GM12878 (cell line): ENCODE data around the gene ZFPM1. TPM values are rescaled to one million over a fixed set of nuclear protein-coding genes. Genes with fewer than 3 reads are reported as not detected.

Experiments
- ATAC-seq: fragments of 200-7000 bp; cut with Tn5 transposase; 3 replicates; pipeline ENCODE4 v1.9.1; 2020; ENCODE audit warnings: mild to moderate bottlenecking, moderate library complexity
- BruUV-seq: library from RNA; stranded (reverse); fragments of 400-500 nt; replicated peaks from 2 replicates; lab custom pipeline; 2021; lab: Mats Ljungman, UMichigan
- CTCF ChIA-PET: fragments of 300-600 bp; sonication (Branson Sonifier 250); formaldehyde crosslinking; extraction: SDS; loops from one replicate; lab custom pipeline; 2021; ENCODE audit warnings: inconsistent platforms; lab: Yijun Ruan, JAX
- POLR2A ChIA-PET: fragments of 350-600 bp; formaldehyde crosslinking; extraction: SDS; loops from one replicate; lab custom pipeline; 2021; ENCODE audit warnings: inconsistent platforms; lab: Charles Lee
- RAD21 ChIA-PET: fragments of 300-600 bp; sonication (Branson Sonifier 250); formaldehyde crosslinking; loops from one replicate; lab custom pipeline; 2023; ENCODE audit warnings: antibody characterized with exemption; ENCODE audit not compliant: unreplicated experiment; lab: Charles Lee
- SMC1A ChIA-PET: fragments of 300-600 bp; sonication (Branson Sonifier 250); formaldehyde crosslinking; loops from one replicate; lab custom pipeline; 2023; ENCODE audit not compliant: unreplicated experiment, uncharacterized antibody; lab: Charles Lee
- DNase-seq: peaks from one replicate; pipeline ENCODE4 v3.0.0-alpha.2; 2011; ENCODE audit warnings: low read depth, low spot score
- FAIRE-seq: peaks from 3 replicates; lab custom pipeline; 2011; peaks lifted over from hg19 to GRCh38; lab: Jason Lieb, UNC
- H2AFZ ChIP-seq: 2 replicates; pipeline ENCODE4 v1.6.0; 2011; ENCODE audit warnings: low read depth, low read length, control low read depth; ENCODE audit not compliant: control insufficient read depth
- H3K27ac ChIP-seq: 2 replicates; pipeline ENCODE4 v1.5.1; 2011; ENCODE audit warnings: control low read depth; ENCODE audit not compliant: control insufficient read depth, insufficient read depth
- H3K27me3 ChIP-seq, 2 experiments: replicated peaks in 1 of 2; 2 replicates each; pipeline versions ENCODE4 v1.6.0 to v1.6.1; 2011; ENCODE audit warnings: low read length in 1 of 2; ENCODE audit not compliant: control insufficient read depth in 2 of 2, insufficient read depth in 2 of 2
- H3K36me3 ChIP-seq, 2 experiments: 2 replicates each; pipeline ENCODE4 v1.5.1; 2011; ENCODE audit warnings: low read length in 1 of 2; ENCODE audit not compliant: control insufficient read depth in 2 of 2, insufficient read depth in 2 of 2
- H3K4me1 ChIP-seq: 2 replicates; pipeline ENCODE4 v1.6.1; 2011; ENCODE audit warnings: mild to moderate bottlenecking, low read length, moderate library complexity, mixed read lengths; ENCODE audit not compliant: control insufficient read depth, insufficient read depth
- H3K4me2 ChIP-seq: 2 replicates; pipeline ENCODE4 v1.6.0; 2011; ENCODE audit warnings: control low read depth; ENCODE audit not compliant: control insufficient read depth, insufficient read depth
- H3K4me3 ChIP-seq: fragments of 200-600 bp; sonication (generic); 2 replicates; pipeline ENCODE4 v1.5.1; 2016
- H3K79me2 ChIP-seq: 2 replicates; pipeline ENCODE4 v1.6.0; 2011; ENCODE audit warnings: low read length; ENCODE audit not compliant: control insufficient read depth, insufficient read depth
- H3K9ac ChIP-seq: 2 replicates; pipeline ENCODE4 v1.8.0; 2011; ENCODE audit warnings: low read length, control low read depth, mixed read lengths; ENCODE audit not compliant: control insufficient read depth, insufficient read depth
- H3K9me3 ChIP-seq: replicated peaks from 3 replicates; pipeline ENCODE4 v1.5.1; 2011; ENCODE audit warnings: mild to moderate bottlenecking, low read length; ENCODE audit not compliant: control insufficient read depth, insufficient read depth
- H4K20me1 ChIP-seq: 2 replicates; pipeline ENCODE4 v1.6.0; 2011; ENCODE audit not compliant: control insufficient read depth, insufficient read depth
- BCL11A ChIP-seq: IDR thresholded peaks from 2 replicates; pipeline ENCODE4 v1.6.1; 2011; ENCODE audit warnings: low read depth, low read length
- EP300 ChIP-seq, 2 experiments: fragments of 150-350 bp in 1 of 2; IDR thresholded peaks; 2 replicates each; pipeline ENCODE4 v1.6.1; 2011 to 2012; ENCODE audit warnings: low read depth in 2 of 2, low read length in 2 of 2, borderline replicate concordance in 1 of 2, improper control_type of control experiment in 1 of 2, inconsistent platforms in 1 of 2; ENCODE audit not compliant: control insufficient read depth in 1 of 2
- HDGF ChIP-seq: fragments of 450-650 bp; IDR thresholded peaks from 2 replicates; pipeline ENCODE4 v1.6.1; 2016; ENCODE audit warnings: antibody characterized with exemption
- NFIC ChIP-seq: IDR thresholded peaks from 2 replicates; pipeline ENCODE4 v1.6.1; 2012; ENCODE audit warnings: low read depth, mild to moderate bottlenecking, inconsistent platforms, low read length, moderate library complexity
- NFYA ChIP-seq: IDR thresholded peaks from 2 replicates; pipeline ENCODE4 v1.6.1; 2011; ENCODE audit warnings: low read depth, mild to moderate bottlenecking, low read length, improper control_type of control experiment, borderline replicate concordance
- POLR2A ChIP-seq: IDR thresholded peaks from 2 replicates; pipeline ENCODE4 v1.6.1; 2011; ENCODE audit warnings: low read depth, mild to moderate bottlenecking, low read length
- RCOR1 ChIP-seq: conservative IDR thresholded peaks from 2 replicates; pipeline ENCODE4 v1.6.1; 2012; ENCODE audit warnings: low read depth, low read length, improper control_type of control experiment
- SPI1 ChIP-seq: IDR thresholded peaks from 2 replicates; pipeline ENCODE4 v1.6.1; 2011; ENCODE audit warnings: low read depth, mild to moderate bottlenecking, low read length, moderate library complexity, borderline replicate concordance; ENCODE audit not compliant: insufficient read depth
- STAT3 ChIP-seq: IDR thresholded peaks from 2 replicates; pipeline ENCODE4 v1.6.1; 2011; ENCODE audit warnings: low read depth, low read length, improper control_type of control experiment
- SUPT20H ChIP-seq: IDR thresholded peaks from 2 replicates; pipeline ENCODE4 v1.6.1; 2011; ENCODE audit warnings: low read depth, mild to moderate bottlenecking, low read length, moderate library complexity, borderline replicate concordance; ENCODE audit not compliant: control insufficient read depth
- SUZ12 ChIP-seq: fragments of 200-600 bp; sonication (generic); IDR thresholded peaks from one replicate; pipeline ENCODE4 v1.6.1; 2018; ENCODE audit warnings: antibody characterized with exemption, mild to moderate bottlenecking; ENCODE audit not compliant: unreplicated experiment
- TAF1 ChIP-seq: IDR thresholded peaks from 2 replicates; pipeline ENCODE4 v1.6.1; 2011; ENCODE audit warnings: mild to moderate bottlenecking, low read depth, low read length, borderline replicate concordance
- TCF12 ChIP-seq: IDR thresholded peaks from 2 replicates; pipeline ENCODE4 v1.6.1; 2011; ENCODE audit warnings: low read depth, mild to moderate bottlenecking, low read length
- ZBED1 ChIP-seq: IDR thresholded peaks from 2 replicates; pipeline ENCODE4 v1.6.1; 2016; ENCODE audit warnings: borderline replicate concordance
- ZNF274 ChIP-seq: IDR thresholded peaks from one replicate; pipeline ENCODE4 v1.8.0; 2011; ENCODE audit not compliant: insufficient read length, insufficient read depth
- ZSCAN29 ChIP-seq: fragments of 450-650 bp; IDR thresholded peaks from 2 replicates; pipeline ENCODE4 v1.6.1; 2017; ENCODE audit warnings: mild to moderate bottlenecking, moderate library complexity
- WGBS: methylation state at CpG from one replicate; pipeline ENCODE4 v1.1.6; 2016; ENCODE audit warnings: low lambda C conversion rate; ENCODE audit not compliant: insufficient replicate concordance, insufficient coverage; ENCODE audit errors: missing lambda C conversion rate; 5-methylcytosine and 5-hydroxymethylcytosine counted together
- in situ Hi-C: fragments of 300-500 bp; cut with MboI; formaldehyde crosslinking; loops from 9 replicates; pipeline ENCODE4 v1.14.3; 2018; ENCODE audit warnings: mixed read lengths
- intact Hi-C: fragments of 100-400 bp; cut with micrococcal nuclease; formaldehyde crosslinking; loops from one replicate; pipeline ENCODE4 v1.14.2; 2022; ENCODE audit not compliant: unreplicated experiment
- polyA plus RNA-seq, 11 experiments: library from polyadenylated mRNA; depleted of rRNA in 4 of 11; unstranded in 6 of 11; stranded (reverse) in 5 of 11; fragments of >200 nt; fragmentation: Nextera tagmentation in 4 of 11; fragmentation: Illumina TruSeq in 1 of 11; extraction: Ambion mirVana in 4 of 11; extraction: Trizol in 1 of 11; gene quantifications; 1 replicate in 1 of 11; 2 replicates in 10 of 11; pipeline versions ENCODE4 v1.2.1 to v1.2.3, GENCODE V29; 2011 to 2016; ENCODE audit warnings: inconsistent platforms in 2 of 11, missing spikeins in 2 of 11, low read depth in 1 of 11
- total RNA-seq, 4 experiments: library from RNA; depleted of rRNA in 3 of 4; stranded (reverse); fragments of >200 nt in 3 of 4; fragmentation: Illumina TruSeq in 1 of 4; extraction: Trizol in 1 of 4; gene quantifications; 2 replicates each; pipeline versions ENCODE4 v1.2.1 to v1.2.3, GENCODE V29; 2013 to 2021
- TF ChIP-seq, protein P1 (sequence below): IDR thresholded peaks from 2 replicates; pipeline ENCODE4 v1.6.1; 2012; ENCODE audit warnings: low read length, inconsistent platforms
- TF ChIP-seq, protein P2 (sequence below): IDR thresholded peaks from 2 replicates; pipeline ENCODE4 v1.6.1; 2011; ENCODE audit warnings: borderline replicate concordance, low read depth, mild to moderate bottlenecking, moderate library complexity, low read length; ENCODE audit not compliant: insufficient read depth, poor library complexity, severe bottlenecking

Gene ZFPM1
- total and polyA plus RNA-seq, 10 of the 15 experiments (the other 5 are each of a cell fraction or from before 2014, with no cell fraction given): 0.02 to 5.1 (median 0.30) TPM

DNA sequence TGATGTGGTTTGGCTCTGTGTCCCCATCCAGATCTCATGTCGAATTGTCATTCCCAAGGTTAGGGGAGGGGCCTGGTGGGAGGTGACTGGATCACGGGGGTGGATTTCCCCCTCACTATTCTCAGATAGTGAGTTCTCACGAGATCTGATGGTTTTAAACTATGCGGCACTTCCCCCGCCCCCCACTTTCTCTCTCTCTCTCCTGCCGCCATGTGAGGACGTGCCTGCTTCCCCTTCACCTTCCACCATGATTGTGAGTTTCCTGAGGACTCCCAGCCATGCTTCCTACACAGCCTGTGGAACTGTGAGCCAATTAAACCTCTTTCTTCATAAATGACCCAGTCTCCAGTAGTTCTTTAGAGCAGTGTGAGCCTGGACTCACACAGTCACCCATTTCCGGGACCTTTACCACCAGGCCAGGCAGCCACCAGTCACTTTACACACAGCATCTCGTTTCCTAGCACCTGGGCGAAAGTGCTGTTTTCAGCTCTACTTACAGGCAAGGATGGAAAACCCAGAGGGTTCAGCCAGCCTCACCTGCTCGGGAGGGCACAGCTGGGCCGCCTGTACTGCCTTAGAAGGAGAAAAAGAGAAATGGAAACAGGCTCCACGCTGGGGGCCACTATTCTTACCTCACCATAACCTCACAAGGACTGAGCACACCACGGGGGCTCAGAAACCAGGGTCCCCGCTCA, 103.4 kb downstream of the ZFPM1 start:
- H3K9ac ChIP-seq: no peak overlapping the region
- peaks cover 3% of the 10 kb centered on the region; the same call in 2 of the 3 replicates for H3K9me3 ChIP-seq
- DNase-seq: no peak
- in situ Hi-C loops: no loop called here
- H3K27ac ChIP-seq: no peak overlapping the region
- WGBS: 35% methylated on average over 13 of the region's 15 CpGs
- TF ChIP-seq BCL11A (no peak), RCOR1 (no peak), HDGF (no peak), ZNF274 (no peak), ZSCAN29 (no peak), TCF12 (no peak), SPI1 (no peak), SUPT20H (no peak), EP300 (IDR thresholded peaks at IDR 0.05; ENCODE audit: borderline replicate concordance in 1 of 2, control insufficient read depth in 1 of 2, low read depth in 2 of 2, low read length in 2 of 2) (no peak), NFYA (no peak), POLR2A (no peak), ZBED1 (no peak), TAF1 (no peak), STAT3 (no peak), NFIC (no peak), SUZ12 (no peak)
- TF ChIP-seq, protein P1, sequence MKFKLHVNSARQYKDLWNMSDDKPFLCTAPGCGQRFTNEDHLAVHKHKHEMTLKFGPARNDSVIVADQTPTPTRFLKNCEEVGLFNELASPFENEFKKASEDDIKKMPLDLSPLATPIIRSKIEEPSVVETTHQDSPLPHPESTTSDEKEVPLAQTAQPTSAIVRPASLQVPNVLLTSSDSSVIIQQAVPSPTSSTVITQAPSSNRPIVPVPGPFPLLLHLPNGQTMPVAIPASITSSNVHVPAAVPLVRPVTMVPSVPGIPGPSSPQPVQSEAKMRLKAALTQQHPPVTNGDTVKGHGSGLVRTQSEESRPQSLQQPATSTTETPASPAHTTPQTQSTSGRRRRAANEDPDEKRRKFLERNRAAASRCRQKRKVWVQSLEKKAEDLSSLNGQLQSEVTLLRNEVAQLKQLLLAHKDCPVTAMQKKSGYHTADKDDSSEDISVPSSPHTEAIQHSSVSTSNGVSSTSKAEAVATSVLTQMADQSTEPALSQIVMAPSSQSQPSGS: no peak
- TF ChIP-seq, protein P2, sequence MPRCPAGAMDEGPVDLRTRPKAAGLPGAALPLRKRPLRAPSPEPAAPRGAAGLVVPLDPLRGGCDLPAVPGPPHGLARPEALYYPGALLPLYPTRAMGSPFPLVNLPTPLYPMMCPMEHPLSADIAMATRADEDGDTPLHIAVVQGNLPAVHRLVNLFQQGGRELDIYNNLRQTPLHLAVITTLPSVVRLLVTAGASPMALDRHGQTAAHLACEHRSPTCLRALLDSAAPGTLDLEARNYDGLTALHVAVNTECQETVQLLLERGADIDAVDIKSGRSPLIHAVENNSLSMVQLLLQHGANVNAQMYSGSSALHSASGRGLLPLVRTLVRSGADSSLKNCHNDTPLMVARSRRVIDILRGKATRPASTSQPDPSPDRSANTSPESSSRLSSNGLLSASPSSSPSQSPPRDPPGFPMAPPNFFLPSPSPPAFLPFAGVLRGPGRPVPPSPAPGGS: no peak
- CTCF ChIA-PET: no interaction called here
- H3K4me1 ChIP-seq: peaks cover 8% of the 10 kb centered on the region; the same call in 1 of the 2 replicates
- FAIRE-seq: no peak
- no peaks in the 10 kb centered on the region for H3K36me3 ChIP-seq
- H3K79me2 ChIP-seq: no peaks in the 10 kb centered on the region
- no TSS peak for BruUV-seq
- SMC1A ChIA-PET: no interaction called here
- ATAC-seq: no peak
- RAD21 ChIA-PET: no interaction called here
- no peak overlapping the region for H2AFZ ChIP-seq
- intact Hi-C loops: no loop called here
- no peaks in the 10 kb centered on the region; a peak in 1 of 4 replicates for H3K27me3 ChIP-seq
- no peak overlapping the region for H3K4me2 ChIP-seq
- H3K4me3 ChIP-seq: no peak overlapping the region
- no peaks in the 10 kb centered on the region for H4K20me1 ChIP-seq
- POLR2A ChIA-PET: no interaction called here
